CD4-positive, alpha-beta T cell treated with Interleukin-1 beta for 1 hour (primary cell): ENCODE measurements around the gene MAPK8IP3.
A peak's percentile ranks its signal among the peaks of the same experiment; 100 is the strongest.

Source experiments
- DNase-seq, 2 donors: peaks; one replicate each; pipeline ENCODE4 v3.0.0-alpha.2; 2020 to 2022

The MAPK8IP3 gene

GRCh38 chr16:1705688-1706385 lies at the start of gene MAPK8IP3:
MAPK8IP3 (plus strand) TSS chr16:1706195; CDS start chr16:1706340, 145 bp downstream.
- DNase-seq, result peak; percentile 92 to 96

GRCh38 chr16:1656808-1657617 lies 49.0 kb upstream of the MAPK8IP3 start:
- DNase-seq, result no peak

GRCh38 chr16:1657841-1658240 lies 48.2 kb upstream of the MAPK8IP3 start:
- DNase-seq, result no peak

- DNase-seq, result no peak
These were observed 47.0 kb upstream of the MAPK8IP3 start for GRCh38 chr16:1659031-1659430.

GRCh38 chr16:1661826-1662225 lies 44.2 kb upstream of the MAPK8IP3 start:
- no peak for DNase-seq

- DNase-seq, result no peak
These were observed 43.5 kb upstream of the MAPK8IP3 start for GRCh38 chr16:1662543-1662942.

- no peak for DNase-seq
These were observed 40.2 kb upstream of the MAPK8IP3 start for GRCh38 chr16:1665829-1666228.

- no peak for DNase-seq
These were observed 39.7 kb upstream of the MAPK8IP3 start for GRCh38 chr16:1666316-1666715.

GRCh38 chr16:1667271-1667670 lies 38.7 kb upstream of the MAPK8IP3 start:
- DNase-seq, result no peak

GRCh38 chr16:1667916-1668315 lies 38.1 kb upstream of the MAPK8IP3 start:
- DNase-seq, result no peak

- DNase-seq, result no peak
These were observed 37.2 kb upstream of the MAPK8IP3 start for GRCh38 chr16:1668612-1669319.

- no peak for DNase-seq
These were observed 36.3 kb upstream of the MAPK8IP3 start for GRCh38 chr16:1669698-1670097.

- no peak for DNase-seq
These were observed 35.6 kb upstream of the MAPK8IP3 start for GRCh38 chr16:1670371-1670770.

- DNase-seq, result no peak
These were observed 35.1 kb upstream of the MAPK8IP3 start for GRCh38 chr16:1670866-1671265.

- DNase-seq, result no peak
These were observed 32.4 kb upstream of the MAPK8IP3 start for GRCh38 chr16:1673424-1674151.

- DNase-seq, result no peak
These were observed 31.7 kb upstream of the MAPK8IP3 start for GRCh38 chr16:1674306-1674705.

- DNase-seq, result no peak
These were observed 31.0 kb upstream of the MAPK8IP3 start for GRCh38 chr16:1674751-1675664.

- DNase-seq, result no peak
These were observed 29.3 kb upstream of the MAPK8IP3 start for GRCh38 chr16:1676661-1677060.

GRCh38 chr16:1677339-1677738 lies 28.7 kb upstream of the MAPK8IP3 start:
- DNase-seq, result peak in 1 of 2 donors; percentile 9

GRCh38 chr16:1677942-1678499 lies 28.0 kb upstream of the MAPK8IP3 start, which contains the start of gene JPT2:
JPT2 (plus strand) TSS chr16:1678279; CDS start chr16:1678313, 34 bp downstream.
- DNase-seq, result peak; percentile 93 to 94

GRCh38 chr16:1678500-1679098 lies 27.4 kb upstream of the MAPK8IP3 start:
- DNase-seq, result peak; percentile 30 to 49
